Caco-2 (cell line): Measurements from ENCODE around the gene FFAR3. TPM values are rescaled to one million over a fixed set of nuclear protein-coding genes. Genes with fewer than 3 reads are reported as not detected.

Experiments
- BruUV-seq: library from RNA; stranded (reverse); fragments of 400-500 nt; replicated peaks from 2 replicates; lab custom pipeline; 2021; lab: Mats Ljungman, UMichigan
- CTCF ChIA-PET: fragments of 300-600 bp; sonication (Branson Sonifier 250); formaldehyde crosslinking; loops from one replicate; lab custom pipeline; 2022; ENCODE audit warnings: antibody characterized with exemption; lab: Charles Lee
- POLR2A ChIA-PET: fragments of 300-600 bp; sonication (Branson Sonifier 250); formaldehyde crosslinking; loops from one replicate; lab custom pipeline; 2022; ENCODE audit warnings: antibody characterized with exemption; lab: Charles Lee
- DNase-seq, 2 experiments: peaks; one replicate each; pipeline versions ENCODE4 v3.0.0 to v3.0.0-alpha.2; 2020 to 2022
- H3K27me3 ChIP-seq: replicated peaks from 2 replicates; pipeline ENCODE4 v1.6.0; 2011; ENCODE audit warnings: low read length; ENCODE audit not compliant: control insufficient read depth, insufficient read depth
- H3K36me3 ChIP-seq: 2 replicates; pipeline ENCODE4 v1.5.1; 2011; ENCODE audit warnings: low read length; ENCODE audit not compliant: control insufficient read depth, insufficient read depth
- H3K4me1 ChIP-seq: fragments of 250-450 bp; sonication (Bioruptor Pico); 2 replicates; pipeline ENCODE4 v1.5.1; 2020; ENCODE audit warnings: mild to moderate bottlenecking
- H3K4me3 ChIP-seq: 2 replicates; pipeline ENCODE4 v1.5.1; 2011; ENCODE audit warnings: low read depth, mild to moderate bottlenecking, control low read depth, low read length
- H3K9me3 ChIP-seq: fragments of 250-450 bp; sonication (Bioruptor Pico); 2 replicates; pipeline ENCODE4 v1.5.1; 2020; ENCODE audit warnings: mild to moderate bottlenecking, moderate library complexity
- H3K27ac Mint-ChIP-seq: one replicate; pipeline ENCODE4 v1.8.0; 2022; ENCODE audit warnings: mixed read lengths; ENCODE audit not compliant: unreplicated experiment
- H3K27me3 Mint-ChIP-seq: one replicate; pipeline ENCODE4 v1.8.0; 2022; ENCODE audit warnings: mixed read lengths; ENCODE audit not compliant: insufficient read depth, unreplicated experiment
- H3K36me3 Mint-ChIP-seq: one replicate; pipeline ENCODE4 v1.8.0; 2022; ENCODE audit warnings: mild to moderate bottlenecking, mixed read lengths; ENCODE audit not compliant: insufficient read depth, unreplicated experiment
- H3K4me1 Mint-ChIP-seq: one replicate; pipeline ENCODE4 v1.8.0; 2022; ENCODE audit warnings: low read depth, mixed read lengths; ENCODE audit not compliant: unreplicated experiment
- H3K4me3 Mint-ChIP-seq: one replicate; pipeline ENCODE4 v1.8.0; 2022; ENCODE audit warnings: mild to moderate bottlenecking, moderate library complexity, mixed read lengths; ENCODE audit not compliant: unreplicated experiment
- H3K9me3 Mint-ChIP-seq: one replicate; pipeline ENCODE4 v1.8.0; 2022; ENCODE audit warnings: mixed read lengths; ENCODE audit not compliant: unreplicated experiment
- intact Hi-C: fragments of 100-400 bp; cut with micrococcal nuclease; formaldehyde crosslinking; loops from one replicate; pipeline ENCODE4 v1.10.0; 2022; ENCODE audit not compliant: unreplicated experiment
- total RNA-seq: library from RNA; stranded (reverse); gene quantifications from 2 replicates; pipeline ENCODE4 v1.2.3, GENCODE V29; 2022
- TF ChIP-seq, protein P1 (sequence below), 2 experiments: fragments of 200-600 bp in 1 of 2; IDR thresholded peaks; 1 replicate in 1 of 2; 2 replicates in 1 of 2; pipeline versions ENCODE4 v1.5.1 to v1.8.0; 2011 to 2022; ENCODE audit warnings: antibody characterized with exemption in 1 of 2, control low read depth in 1 of 2, inconsistent platforms in 1 of 2, low read depth in 1 of 2, low read length in 1 of 2, mild to moderate bottlenecking in 1 of 2, moderate library complexity in 1 of 2; ENCODE audit not compliant: insufficient read depth in 1 of 2, severe bottlenecking in 1 of 2, unreplicated experiment in 1 of 2

Gene FFAR3
- total RNA-seq, 1 experiment from 2014 or later = not detected

DNA sequence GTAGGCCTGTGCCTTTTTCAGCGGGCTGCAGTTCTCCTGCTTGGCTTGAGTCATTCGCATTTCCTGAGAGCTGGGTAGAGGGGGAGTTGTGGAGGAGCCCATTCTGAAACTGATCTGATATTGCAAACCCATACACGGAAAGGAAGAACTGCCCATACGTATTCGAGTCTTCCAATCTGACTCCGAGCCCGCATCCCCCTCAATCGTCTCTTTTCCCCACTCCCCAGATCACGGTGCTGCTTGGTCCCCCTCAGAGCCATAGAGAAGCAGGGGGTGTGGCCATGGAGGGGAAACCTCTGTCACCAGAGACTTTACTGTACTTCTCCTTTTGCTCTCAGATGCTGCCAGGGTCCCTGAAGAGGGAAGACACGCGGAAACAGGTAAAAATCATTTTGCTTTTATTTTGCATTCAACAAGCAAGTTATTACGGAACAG is 29.4 kb upstream of the FFAR3 start, which contains the start of gene CD22:
CD22 (plus strand) TSS at position 337 of the 435 bp plus-strand sequence. CDS start 2,854 bp downstream, outside the sequence.
- BruUV-seq = no TSS peak
- TF ChIP-seq, protein P1, sequence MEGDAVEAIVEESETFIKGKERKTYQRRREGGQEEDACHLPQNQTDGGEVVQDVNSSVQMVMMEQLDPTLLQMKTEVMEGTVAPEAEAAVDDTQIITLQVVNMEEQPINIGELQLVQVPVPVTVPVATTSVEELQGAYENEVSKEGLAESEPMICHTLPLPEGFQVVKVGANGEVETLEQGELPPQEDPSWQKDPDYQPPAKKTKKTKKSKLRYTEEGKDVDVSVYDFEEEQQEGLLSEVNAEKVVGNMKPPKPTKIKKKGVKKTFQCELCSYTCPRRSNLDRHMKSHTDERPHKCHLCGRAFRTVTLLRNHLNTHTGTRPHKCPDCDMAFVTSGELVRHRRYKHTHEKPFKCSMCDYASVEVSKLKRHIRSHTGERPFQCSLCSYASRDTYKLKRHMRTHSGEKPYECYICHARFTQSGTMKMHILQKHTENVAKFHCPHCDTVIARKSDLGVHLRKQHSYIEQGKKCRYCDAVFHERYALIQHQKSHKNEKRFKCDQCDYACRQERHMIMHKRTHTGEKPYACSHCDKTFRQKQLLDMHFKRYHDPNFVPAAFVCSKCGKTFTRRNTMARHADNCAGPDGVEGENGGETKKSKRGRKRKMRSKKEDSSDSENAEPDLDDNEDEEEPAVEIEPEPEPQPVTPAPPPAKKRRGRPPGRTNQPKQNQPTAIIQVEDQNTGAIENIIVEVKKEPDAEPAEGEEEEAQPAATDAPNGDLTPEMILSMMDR (IDR thresholded peaks at IDR 0.05; ENCODE audit: insufficient read depth in 1 of 2, low read depth in 1 of 2, low read length in 1 of 2, severe bottlenecking in 1 of 2, unreplicated experiment in 1 of 2) = no peak
- Histone ChIP-seq H3K9me3 (no peaks in the 10 kb centered on the region), H3K4me3 (no peak within 1 kb of the TSS), H3K4me1 (no peaks in the 10 kb centered on the region), H3K27me3 (no peaks in the 10 kb centered on the region; the same call in 1 of the 2 replicates), H3K36me3 (no peaks in the 10 kb centered on the region)
- Mint-ChIP-seq H3K27ac (no peak within 1 kb of the TSS), H3K9me3 (no peaks in the 10 kb centered on the region), H3K4me1 (peaks cover 6% of the 10 kb centered on the region), H3K4me3 (no peak within 1 kb of the TSS), H3K36me3 (no peaks in the 10 kb centered on the region), H3K27me3 (peaks cover 9% of the 10 kb centered on the region)
- intact Hi-C loops = no loop called here
- no peak for DNase-seq
- CTCF ChIA-PET = no interaction called here
- POLR2A ChIA-PET = no interaction called here

DNA sequence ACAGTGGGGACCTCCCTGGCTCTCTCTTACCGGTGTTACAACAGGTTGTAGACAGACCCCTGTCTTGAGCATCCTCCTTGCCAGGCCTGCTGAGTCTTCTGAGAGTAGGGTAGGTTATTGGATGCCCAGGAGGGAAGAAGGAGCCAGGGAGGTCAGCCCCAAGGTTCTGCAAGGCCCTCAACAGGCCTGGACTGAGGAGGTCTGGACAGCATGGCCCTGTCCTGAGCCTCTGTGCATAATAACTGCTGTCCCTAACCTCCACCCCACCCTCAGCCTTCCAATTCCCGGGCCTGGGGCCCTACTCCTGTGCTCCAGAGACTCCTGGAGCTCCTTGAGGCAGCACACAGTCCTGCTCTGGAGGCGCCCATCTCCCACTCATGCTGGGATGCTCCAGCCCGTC is 28.9 kb upstream of the FFAR3 start:
- no peak overlapping the region for H3K27ac Mint-ChIP-seq
- Histone ChIP-seq H3K9me3 (no peaks in the 10 kb centered on the region), H3K27me3 (no peaks in the 10 kb centered on the region; the same call in 1 of the 2 replicates), H3K36me3 (no peaks in the 10 kb centered on the region), H3K4me3 (no peak overlapping the region), H3K4me1 (no peaks in the 10 kb centered on the region)
- H3K36me3 Mint-ChIP-seq = no peaks in the 10 kb centered on the region
- intact Hi-C loops = no loop called here
- DNase-seq = no peak
- H3K4me3 Mint-ChIP-seq = no peak overlapping the region
- peaks cover 2% of the 10 kb centered on the region for H3K4me1 Mint-ChIP-seq
- CTCF ChIA-PET = no interaction called here
- no peaks in the 10 kb centered on the region for H3K9me3 Mint-ChIP-seq
- TF ChIP-seq, protein P1 (IDR thresholded peaks at IDR 0.05; ENCODE audit: insufficient read depth in 1 of 2, low read depth in 1 of 2, low read length in 1 of 2, severe bottlenecking in 1 of 2, unreplicated experiment in 1 of 2) = no peak
- BruUV-seq = no TSS peak
- POLR2A ChIA-PET = no interaction called here
- H3K27me3 Mint-ChIP-seq = peaks cover 9% of the 10 kb centered on the region

DNA sequence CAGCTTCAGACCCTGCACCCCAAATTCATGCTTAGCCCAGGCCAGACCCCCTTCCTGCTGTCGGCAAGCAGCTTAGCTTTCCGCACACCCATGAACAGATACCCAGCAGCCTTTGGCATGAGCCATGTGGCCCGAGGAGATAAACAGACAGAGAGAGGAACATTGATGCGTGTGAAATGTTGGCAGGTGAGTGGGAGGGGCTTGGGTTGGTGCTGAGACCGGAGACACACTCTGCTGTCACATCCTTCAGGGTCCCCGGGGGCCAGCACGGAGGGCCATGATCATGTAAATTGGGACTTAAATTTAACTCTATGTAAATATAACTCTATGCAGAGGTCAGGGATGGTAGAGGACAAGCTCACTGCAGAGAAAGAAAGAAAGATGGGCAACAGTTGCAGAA is 27.8 kb upstream of the FFAR3 start:
- H3K9me3 Mint-ChIP-seq = no peaks in the 10 kb centered on the region
- peaks cover 9% of the 10 kb centered on the region for H3K27me3 Mint-ChIP-seq

More for the DNA sequence above, 27.8 kb upstream of the FFAR3 start:
- H3K4me3 ChIP-seq = no peak overlapping the region
- H3K4me1 ChIP-seq = no peaks in the 10 kb centered on the region
- intact Hi-C loops = no loop called here
- DNase-seq = no peak
- H3K27ac Mint-ChIP-seq = no peak overlapping the region
- no peaks in the 10 kb centered on the region for H3K36me3 ChIP-seq
- TF ChIP-seq, protein P1 (IDR thresholded peaks at IDR 0.05; ENCODE audit: insufficient read depth in 1 of 2, low read depth in 1 of 2, low read length in 1 of 2, severe bottlenecking in 1 of 2, unreplicated experiment in 1 of 2) = no peak
- POLR2A ChIA-PET = interaction anchor here (0.6 kb wide), 1 partner anchor 334 kb away, joined by 3 read pairs; no protein-coding TSS in a partner anchor
- no peaks in the 10 kb centered on the region; the same call in 1 of the 2 replicates for H3K27me3 ChIP-seq
- H3K36me3 Mint-ChIP-seq = no peaks in the 10 kb centered on the region
- BruUV-seq = no TSS peak
- H3K9me3 ChIP-seq = no peaks in the 10 kb centered on the region
- H3K4me3 Mint-ChIP-seq = no peak overlapping the region
- H3K4me1 Mint-ChIP-seq = no peaks in the 10 kb centered on the region
- CTCF ChIA-PET = no interaction called here
